NCI-H187 treated with DMSO at 0.1 percent for 48 hours (cell line): ENCODE measurements around the gene L3MBTL4.

Experiments
- DNase-seq: peaks from one replicate; lab custom pipeline; 2025; lab: John Stamatoyannopoulos, UW

L3MBTL4 gene

GRCh38 chr18:6024745-6025248 lies 389.9 kb downstream of the L3MBTL4 start:
- no peak for DNase-seq

GRCh38 chr18:6023551-6023950 lies 391.2 kb downstream of the L3MBTL4 start:
- DNase-seq = no peak

- DNase-seq = no peak
Measured at GRCh38 chr18:6022845-6023244, 391.9 kb downstream of the L3MBTL4 start.

- DNase-seq = no peak
Measured at GRCh38 chr18:6022074-6022444, 392.7 kb downstream of the L3MBTL4 start.

- DNase-seq = no peak
Measured at GRCh38 chr18:6021306-6022073, 393.2 kb downstream of the L3MBTL4 start.

- DNase-seq = no peak
Measured at GRCh38 chr18:6018671-6019070, 396.0 kb downstream of the L3MBTL4 start.

GRCh38 chr18:6017171-6017570 lies 397.5 kb downstream of the L3MBTL4 start:
- DNase-seq = no peak

- no peak for DNase-seq
Measured at GRCh38 chr18:6015364-6015763, 399.3 kb downstream of the L3MBTL4 start.

- no peak for DNase-seq
Measured at GRCh38 chr18:6013171-6013810, 401.4 kb downstream of the L3MBTL4 start.

GRCh38 chr18:6010921-6011320 lies 403.8 kb downstream of the L3MBTL4 start:
- DNase-seq = no peak

- DNase-seq = no peak
Measured at GRCh38 chr18:6010284-6010683, 404.4 kb downstream of the L3MBTL4 start.

- no peak for DNase-seq
Measured at GRCh38 chr18:6009756-6010155, 405.0 kb downstream of the L3MBTL4 start.

GRCh38 chr18:6004683-6005082 lies 410.0 kb downstream of the L3MBTL4 start:
- DNase-seq = no peak

GRCh38 chr18:6004119-6004518 lies 410.6 kb downstream of the L3MBTL4 start:
- DNase-seq = no peak

- DNase-seq = no peak
Measured at GRCh38 chr18:6001867-6002266, 412.8 kb downstream of the L3MBTL4 start.

- DNase-seq = no peak
Measured at GRCh38 chr18:5998907-5999306, 415.8 kb downstream of the L3MBTL4 start.

GRCh38 chr18:5998166-5998881 lies 416.4 kb downstream of the L3MBTL4 start:
- no peak for DNase-seq

GRCh38 chr18:5997361-5997760 lies 417.4 kb downstream of the L3MBTL4 start:
- no peak for DNase-seq

GRCh38 chr18:5995626-5996025 lies 419.1 kb downstream of the L3MBTL4 start:
- no peak for DNase-seq

- no peak for DNase-seq
Measured at GRCh38 chr18:5993938-5994337, 420.8 kb downstream of the L3MBTL4 start.

- no peak for DNase-seq
Measured at GRCh38 chr18:5992381-5992780, 422.3 kb downstream of the L3MBTL4 start.

GRCh38 chr18:5987249-5987648 lies 427.5 kb downstream of the L3MBTL4 start:
- DNase-seq = no peak
